HEK293 (cell line): ENCODE measurements around the gene C16orf78.

ENCODE experiments used
- CTCF ChIA-PET: fragments of 350-600 bp; formaldehyde crosslinking; extraction: SDS; loops from one replicate; lab custom pipeline; 2021; ENCODE audit warnings: antibody characterized with exemption; lab: Yijun Ruan, JAX
- POLR2A ChIA-PET: fragments of 300-600 bp; formaldehyde crosslinking; extraction: SDS; loops from one replicate; lab custom pipeline; 2020; ENCODE audit warnings: antibody characterized with exemption, inconsistent platforms; lab: Yijun Ruan, JAX
- H3K27ac ChIP-seq: fragments of 200-500 bp; sonication (Bioruptor generic); 2 replicates; pipeline ENCODE4 v1.5.1; 2014; ENCODE audit warnings: low read depth, low read length, control low read depth, inconsistent platforms; ENCODE audit errors: extremely low read depth
- H3K36me3 ChIP-seq, 2 experiments: fragments of 200-500 bp in 1 of 2; sonication (Bioruptor generic) in 1 of 2; 1 replicate in 1 of 2; 2 replicates in 1 of 2; pipeline ENCODE4 v1.5.1; 2014 to 2017; ENCODE audit warnings: inconsistent platforms in 2 of 2, low read length in 2 of 2; ENCODE audit not compliant: control insufficient read depth in 2 of 2, insufficient read depth in 1 of 2
- H3K4me1 ChIP-seq: fragments of 200-500 bp; sonication (Bioruptor generic); 2 replicates; pipeline ENCODE4 v1.5.1; 2014; ENCODE audit warnings: mild to moderate bottlenecking, low read length, inconsistent platforms; ENCODE audit not compliant: control insufficient read depth, insufficient read depth
- H3K4me3 ChIP-seq: 2 replicates; pipeline ENCODE4 v1.5.1; 2011; ENCODE audit warnings: low read depth, mild to moderate bottlenecking, control low read depth, low read length, moderate library complexity
- H3K9me3 ChIP-seq: fragments of 200-500 bp; sonication (Bioruptor generic); 2 replicates; pipeline ENCODE4 v1.5.1; 2014; ENCODE audit warnings: low read depth, low read length, inconsistent platforms; ENCODE audit not compliant: control insufficient read depth, insufficient read depth
- CTCF ChIP-seq: fragments of 450-650 bp; formaldehyde crosslinking; IDR thresholded peaks from 2 replicates; pipeline ENCODE4 v1.5.1; 2016; ENCODE audit warnings: missing biosample characterization, missing genetic modification characterization
- GLI4 ChIP-seq: fragments of 450-650 bp; formaldehyde crosslinking; IDR thresholded peaks from 2 replicates; pipeline ENCODE4 v1.5.1; 2016; ENCODE audit warnings: missing biosample characterization, missing genetic modification characterization
- GLIS1 ChIP-seq: fragments of 450-650 bp; formaldehyde crosslinking; IDR thresholded peaks from 2 replicates; pipeline ENCODE4 v1.5.1; 2016; ENCODE audit warnings: missing biosample characterization, missing genetic modification characterization
- GLIS2 ChIP-seq: fragments of 450-650 bp; formaldehyde crosslinking; IDR thresholded peaks from 2 replicates; pipeline ENCODE4 v1.5.1; 2016; ENCODE audit warnings: missing biosample characterization, missing genetic modification characterization
- MYNN ChIP-seq: fragments of 450-650 bp; formaldehyde crosslinking; IDR thresholded peaks from 2 replicates; pipeline ENCODE4 v1.5.1; 2016; ENCODE audit warnings: missing biosample characterization, missing genetic modification characterization, borderline replicate concordance
- PBX3 ChIP-seq: sonication (generic); formaldehyde crosslinking; IDR thresholded peaks from 2 replicates; pipeline ENCODE4 v1.8.1; 2022; ENCODE audit warnings: mild to moderate bottlenecking, moderate library complexity, missing genetic modification reagents
- PRDM6 ChIP-seq: fragments of 450-650 bp; formaldehyde crosslinking; IDR thresholded peaks from 2 replicates; pipeline ENCODE4 v1.5.1; 2017; ENCODE audit warnings: missing biosample characterization, missing genetic modification characterization
- SP2 ChIP-seq: fragments of 450-650 bp; formaldehyde crosslinking; IDR thresholded peaks from 2 replicates; pipeline ENCODE4 v1.5.1; 2016; ENCODE audit warnings: missing biosample characterization, missing genetic modification characterization
- SP3 ChIP-seq: fragments of 450-650 bp; formaldehyde crosslinking; IDR thresholded peaks from 2 replicates; pipeline ENCODE4 v1.5.1; 2016; ENCODE audit warnings: missing biosample characterization, missing genetic modification characterization
- SP7 ChIP-seq: fragments of 450-650 bp; formaldehyde crosslinking; IDR thresholded peaks from 2 replicates; pipeline ENCODE4 v1.5.1; 2016; ENCODE audit warnings: missing biosample characterization, missing genetic modification characterization
- ZNF148 ChIP-seq: fragments of 450-650 bp; formaldehyde crosslinking; IDR thresholded peaks from 2 replicates; pipeline ENCODE4 v1.5.0; 2017; ENCODE audit warnings: missing biosample characterization, missing genetic modification characterization, borderline replicate concordance
- ZNF157 ChIP-seq: fragments of 450-650 bp; formaldehyde crosslinking; IDR thresholded peaks from 2 replicates; pipeline ENCODE4 v1.5.1; 2016; ENCODE audit warnings: missing biosample characterization, missing genetic modification characterization
- ZNF18 ChIP-seq: fragments of 450-650 bp; formaldehyde crosslinking; IDR thresholded peaks from 2 replicates; pipeline ENCODE4 v1.5.1; 2016; ENCODE audit warnings: missing biosample characterization, missing genetic modification characterization
- ZNF274 ChIP-seq, 2 experiments: fragments of 200-500 bp in 1 of 2; fragments of 450-650 bp in 1 of 2; sonication (Bioruptor generic) in 1 of 2; formaldehyde crosslinking in 1 of 2; IDR thresholded peaks; 2 replicates each; pipeline versions ENCODE4 v1.5.1 to v1.6.1; 2014 to 2016; ENCODE audit warnings: borderline replicate concordance in 1 of 2, inconsistent platforms in 1 of 2, low read length in 1 of 2, missing biosample characterization in 1 of 2, missing genetic modification characterization in 1 of 2
- ZNF311 ChIP-seq: fragments of 450-650 bp; formaldehyde crosslinking; IDR thresholded peaks from 2 replicates; pipeline ENCODE4 v1.5.1; 2017; ENCODE audit warnings: missing biosample characterization, missing genetic modification characterization, borderline replicate concordance
- ZNF350 ChIP-seq: fragments of 450-650 bp; formaldehyde crosslinking; IDR thresholded peaks from 2 replicates; pipeline ENCODE4 v1.5.0; 2017; ENCODE audit warnings: missing biosample characterization, mild to moderate bottlenecking, missing genetic modification characterization
- ZNF362 ChIP-seq: fragments of 450-650 bp; formaldehyde crosslinking; IDR thresholded peaks from 2 replicates; pipeline ENCODE4 v1.5.1; 2016; ENCODE audit warnings: missing biosample characterization, missing genetic modification characterization
- ZNF600 ChIP-seq: fragments of 450-650 bp; formaldehyde crosslinking; IDR thresholded peaks from 2 replicates; pipeline ENCODE4 v1.5.1; 2016; ENCODE audit warnings: missing biosample characterization, missing genetic modification characterization
- ZNF623 ChIP-seq: fragments of 450-650 bp; formaldehyde crosslinking; IDR thresholded peaks from 2 replicates; pipeline ENCODE4 v1.5.1; 2016; ENCODE audit warnings: missing biosample characterization, missing genetic modification characterization
- ZNF624 ChIP-seq: fragments of 450-650 bp; formaldehyde crosslinking; IDR thresholded peaks from 2 replicates; pipeline ENCODE4 v1.5.1; 2017; ENCODE audit warnings: missing biosample characterization, missing genetic modification characterization
- ZNF629 ChIP-seq: fragments of 450-650 bp; formaldehyde crosslinking; IDR thresholded peaks from 2 replicates; pipeline ENCODE4 v1.5.1; 2017; ENCODE audit warnings: missing biosample characterization, missing genetic modification characterization
- ZNF830 ChIP-seq: fragments of 450-650 bp; IDR thresholded peaks from 2 replicates; pipeline ENCODE4 v1.5.0; 2018; ENCODE audit warnings: missing biosample characterization, missing genetic modification characterization, low read depth, mild to moderate bottlenecking, moderate library complexity
- ZXDB ChIP-seq: fragments of 450-650 bp; formaldehyde crosslinking; IDR thresholded peaks from 2 replicates; pipeline ENCODE4 v1.5.1; 2016; ENCODE audit warnings: missing biosample characterization, missing genetic modification characterization

Gene C16orf78

GRCh38 chr16:49373504-49373903, at the start of gene C16orf78:
C16orf78 (plus strand) TSS chr16:49373804; CDS start chr16:49373940, 136 bp downstream.
- TF ChIP-seq SP2 (tag by site-specific recombination) (no peak), ZNF623 (no peak), MYNN (tag by site-specific recombination) (no peak), ZXDB (no peak)
- TF ChIP-seq, all 188 proteins: peak for 0
- Histone ChIP-seq H3K4me1 (no peaks in the 10 kb centered on the region), H3K4me3 (no peak within 1 kb of the TSS), H3K36me3 (no peaks in the 10 kb centered on the region), H3K9me3 (no peaks in the 10 kb centered on the region), H3K27ac (no peak within 1 kb of the TSS)
- POLR2A ChIA-PET: no interaction called here
- CTCF ChIA-PET: no interaction called here

GRCh38 chr16:49324703-49325102, 48.9 kb upstream of the C16orf78 start:
- Histone ChIP-seq H3K27ac (no peak overlapping the region), H3K4me3 (no peak overlapping the region), H3K36me3 (no peaks in the 10 kb centered on the region), H3K4me1 (no peaks in the 10 kb centered on the region), H3K9me3 (no peaks in the 10 kb centered on the region)
- CTCF ChIA-PET: no interaction called here
- TF ChIP-seq ZNF600 (tag by site-specific recombination) (no peak), ZNF624 (tag by site-specific recombination) (no peak), ZNF148 (tag by site-specific recombination) (no peak), ZNF311 (tag by site-specific recombination) (no peak), ZNF18 (tag by site-specific recombination) (no peak), GLI4 (tag by site-specific recombination) (no peak), PRDM6 (tag by site-specific recombination) (no peak), ZNF350 (tag by site-specific recombination) (no peak), CTCF (no peak), SP3 (tag by site-specific recombination) (no peak)
- POLR2A ChIA-PET: no interaction called here

- no peak overlapping the region for H3K4me3 ChIP-seq
- ChIA-PET POLR2A (no interaction called here), CTCF (interaction anchor here (0.5 kb wide), 1 partner anchor 131 kb away, joined by 3 read pairs; no protein-coding TSS in a partner anchor)
- H3K9me3 ChIP-seq: no peaks in the 10 kb centered on the region
- H3K36me3 ChIP-seq: no peaks in the 10 kb centered on the region
- no peak overlapping the region for H3K27ac ChIP-seq
- H3K4me1 ChIP-seq: no peaks in the 10 kb centered on the region
- no peak for TF ChIP-seq GLIS2 (tag by site-specific recombination)
- TF ChIP-seq GLIS1 (tag by site-specific recombination): no peak
- no peak for TF ChIP-seq ZNF830 (tag by site-specific recombination)
- TF ChIP-seq ZNF274 (IDR thresholded peaks at IDR 0.05; ENCODE audit: low read length): no peak
- no peak for TF ChIP-seq ZNF274 (tag by site-specific recombination; IDR thresholded peaks at IDR 0.05; ENCODE audit: borderline replicate concordance)
- no peak for TF ChIP-seq ZNF600 (tag by site-specific recombination)
- TF ChIP-seq SP7 (tag by site-specific recombination): no peak
- TF ChIP-seq ZNF157 (tag by site-specific recombination): no peak
- no peak for TF ChIP-seq PBX3
- TF ChIP-seq ZNF362 (tag by site-specific recombination): no peak
- no peak for TF ChIP-seq ZNF629
Observed at GRCh38 chr16:49327466-49327865, 46.1 kb upstream of the C16orf78 start.
